Sigmoid colon (tissue), 3 donors: Measurements from ENCODE around the gene IMPA2.

Experiments
- CTCF ChIP-seq, 4 experiments: fragments of 450-650 bp in 3 of 4; fragments of 200-600 bp in 1 of 4; IDR thresholded peaks; one replicate each; pipeline ENCODE4 v1.5.1; 2016 to 2019; ENCODE audit warnings: antibody characterized with exemption in 4 of 4, mild to moderate bottlenecking in 3 of 4, moderate library complexity in 2 of 4
- POLR2A ChIP-seq, 2 donors: fragments of 450-650 bp; IDR thresholded peaks; one replicate each; pipeline ENCODE4 v1.6.1; 2016; ENCODE audit warnings: antibody characterized with exemption in 2 of 2, mild to moderate bottlenecking in 2 of 2, moderate library complexity in 2 of 2

- TF ChIP-seq POLR2A (IDR thresholded peaks at IDR 0.05) (no peak), CTCF (IDR thresholded peaks at IDR 0.05) (no peak)
These were observed 32.8 kb downstream of the IMPA2 start for GRCh38 chr18:12014086-12014485.
